ENCODE measurements around the gene PRELP. TPM values are rescaled to one million over a fixed set of nuclear protein-coding genes. Genes with fewer than 3 reads are reported as not detected.

The PRELP gene
- total RNA-seq, 1 experiment from 2014 or later, result 0.07 TPM

DNA sequence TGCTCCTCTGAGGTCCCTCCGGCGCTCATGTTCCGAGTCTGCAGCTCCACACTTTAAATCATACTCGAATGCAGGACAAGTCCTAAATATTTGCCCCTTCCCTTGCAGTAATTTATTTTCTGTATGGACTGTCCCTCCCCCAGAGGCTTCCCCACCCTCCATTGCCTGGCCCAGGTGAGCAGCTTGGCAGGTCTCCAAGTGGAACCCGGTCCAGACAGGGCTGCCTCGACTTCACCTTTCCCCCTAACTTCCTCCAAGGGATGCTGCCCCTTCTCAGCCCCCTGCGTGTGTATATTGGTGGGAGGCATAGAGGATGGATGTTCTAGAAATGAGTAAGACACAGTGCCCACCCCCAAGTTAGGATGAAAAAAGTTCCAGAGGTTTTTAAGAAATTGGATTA, 12.9 kb downstream of the PRELP start:
- Mint-ChIP-seq H3K4me1 (peaks cover 21 to 27% of the 10 kb centered on the region in 2 experiments), H3K4me3 (no peak overlapping the region), H3K9me3 (no peaks in the 10 kb centered on the region), H3K27ac (no peak overlapping the region), H3K36me3 (ENCODE audit: insufficient read depth in 1 of 3, low read depth in 3 of 3) (no peaks in the 10 kb centered on the region), H3K27me3 (ENCODE audit: low read depth) (peaks cover 11% of the 10 kb centered on the region)
- H3K79me2 ChIP-seq (ENCODE audit: insufficient read depth, low read length), result no peaks in the 10 kb centered on the region
- no peak overlapping the region for H3K18ac ChIP-seq (ENCODE audit: insufficient read length, low read depth, low read length)
- H4K8ac ChIP-seq (replicated peaks; ENCODE audit: insufficient read length, low read depth, low read length), result no peak overlapping the region
- H3K27ac ChIP-seq (ENCODE audit: insufficient read length, low read depth, low read length), result no peak overlapping the region
- H3K4me1 ChIP-seq (ENCODE audit: insufficient read depth, low read length), result no peaks in the 10 kb centered on the region; the same call in 1 of the 2 replicates
- H3K9me3 ChIP-seq (ENCODE audit: control insufficient read depth, low read depth, low read length), result no peaks in the 10 kb centered on the region
- H2BK12ac ChIP-seq (ENCODE audit: insufficient read length, low read depth, low read length), result no peak overlapping the region
- no peak overlapping the region for H4K5ac ChIP-seq (ENCODE audit: insufficient read length, low read depth, low read length)
- no peak overlapping the region for H2BK15ac ChIP-seq (ENCODE audit: low read depth, low read length)
- no peak overlapping the region for H4K91ac ChIP-seq (ENCODE audit: insufficient read length, low read depth, low read length)
- H2BK20ac ChIP-seq (ENCODE audit: low read depth, low read length, poor library complexity, severe bottlenecking), result no peak overlapping the region
- H3K4ac ChIP-seq (ENCODE audit: low read depth, low read length), result no peak overlapping the region
- H3K23ac ChIP-seq (ENCODE audit: insufficient read length, low read depth, low read length), result no peak overlapping the region
- no peak overlapping the region for H2AFZ ChIP-seq (ENCODE audit: low read length)
- H3K27me3 ChIP-seq (ENCODE audit: insufficient read depth, low read length), result no peaks in the 10 kb centered on the region
- no peak overlapping the region for H2AK5ac ChIP-seq (ENCODE audit: insufficient read length, low read length)
- no peaks in the 10 kb centered on the region for H3K79me1 ChIP-seq (ENCODE audit: insufficient read depth, low read depth, low read length, poor library complexity, severe bottlenecking)
- no peak for DNase-seq
- H4K20me1 ChIP-seq (ENCODE audit: control insufficient read depth, insufficient read depth, insufficient read length), result no peaks in the 10 kb centered on the region
- no peak overlapping the region for H3T11ph ChIP-seq (ENCODE audit: low read length)
- no peak overlapping the region for H3K56ac ChIP-seq (ENCODE audit: insufficient read length, low read depth, low read length)
- no CpG with 5 or more reads among the region's 7 CpGs for WGBS (ENCODE audit: extremely low coverage, insufficient read length, low lambda C conversion rate)
- H3K23me2 ChIP-seq (ENCODE audit: insufficient read length, low read depth, low read length, poor library complexity, severe bottlenecking), result no peaks in the 10 kb centered on the region
- no peak overlapping the region for H2BK5ac ChIP-seq (ENCODE audit: insufficient read length, low read length)
- TF ChIP-seq, protein P1, sequence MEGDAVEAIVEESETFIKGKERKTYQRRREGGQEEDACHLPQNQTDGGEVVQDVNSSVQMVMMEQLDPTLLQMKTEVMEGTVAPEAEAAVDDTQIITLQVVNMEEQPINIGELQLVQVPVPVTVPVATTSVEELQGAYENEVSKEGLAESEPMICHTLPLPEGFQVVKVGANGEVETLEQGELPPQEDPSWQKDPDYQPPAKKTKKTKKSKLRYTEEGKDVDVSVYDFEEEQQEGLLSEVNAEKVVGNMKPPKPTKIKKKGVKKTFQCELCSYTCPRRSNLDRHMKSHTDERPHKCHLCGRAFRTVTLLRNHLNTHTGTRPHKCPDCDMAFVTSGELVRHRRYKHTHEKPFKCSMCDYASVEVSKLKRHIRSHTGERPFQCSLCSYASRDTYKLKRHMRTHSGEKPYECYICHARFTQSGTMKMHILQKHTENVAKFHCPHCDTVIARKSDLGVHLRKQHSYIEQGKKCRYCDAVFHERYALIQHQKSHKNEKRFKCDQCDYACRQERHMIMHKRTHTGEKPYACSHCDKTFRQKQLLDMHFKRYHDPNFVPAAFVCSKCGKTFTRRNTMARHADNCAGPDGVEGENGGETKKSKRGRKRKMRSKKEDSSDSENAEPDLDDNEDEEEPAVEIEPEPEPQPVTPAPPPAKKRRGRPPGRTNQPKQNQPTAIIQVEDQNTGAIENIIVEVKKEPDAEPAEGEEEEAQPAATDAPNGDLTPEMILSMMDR (conservative IDR thresholded peaks at IDR 0.05), result no peak
- H3K9ac ChIP-seq (ENCODE audit: extremely low read depth, insufficient read length, low read length), result no peak overlapping the region
- no peak overlapping the region for H2BK120ac ChIP-seq (ENCODE audit: low read depth, low read length, poor library complexity, severe bottlenecking)
- H3K4me2 ChIP-seq (ENCODE audit: insufficient read depth, insufficient read length, low read length), result no peak overlapping the region
- H3K14ac ChIP-seq (ENCODE audit: insufficient read depth, low read length), result no peak overlapping the region

Data from H9 (cell line).